Umbilical cord (tissue), 2 donors: ENCODE data around the gene PRPSAP2. TPM values are rescaled to one million over a fixed set of nuclear protein-coding genes. Genes with fewer than 3 reads are reported as not detected.

Experiments used
- DNase-seq: peaks from one replicate; pipeline ENCODE4 v3.0.0-alpha.2; 2015; ENCODE audit warnings: low spot score
- total RNA-seq: library from RNA; depleted of rRNA; stranded (reverse); fragments of >200 nt; gene quantifications from one replicate; pipeline ENCODE4 v1.2.3, GENCODE V29; 2014; ENCODE audit warnings: low replicate concordance; ENCODE audit not compliant: insufficient read depth

The PRPSAP2 gene
- total RNA-seq, 1 donor from 2014 or later = 43.6 TPM

- DNase-seq = no peak
Measured at GRCh38 chr17:18961634-18962493, 103.9 kb downstream of the PRPSAP2 start.

GRCh38 chr17:18962494-18962815 lies 104.5 kb downstream of the PRPSAP2 start:
- DNase-seq = no peak

GRCh38 chr17:18963126-18964017 lies 105.4 kb downstream of the PRPSAP2 start:
- DNase-seq = no peak

- no peak for DNase-seq
Measured at GRCh38 chr17:18964018-18964351, 106.1 kb downstream of the PRPSAP2 start.

GRCh38 chr17:18964550-18964949 lies 106.6 kb downstream of the PRPSAP2 start:
- no peak for DNase-seq

- no peak for DNase-seq
Measured at GRCh38 chr17:18965530-18966236, 107.8 kb downstream of the PRPSAP2 start.

GRCh38 chr17:18966831-18967624 lies 109.1 kb downstream of the PRPSAP2 start:
- DNase-seq = peak; percentile 57

GRCh38 chr17:18967916-18968315 lies 110.0 kb downstream of the PRPSAP2 start:
- peak; percentile 11 for DNase-seq

GRCh38 chr17:18968345-18968744 lies 110.4 kb downstream of the PRPSAP2 start:
- peak; percentile 19 for DNase-seq

GRCh38 chr17:18968945-18969887 lies 111.3 kb downstream of the PRPSAP2 start:
- peak; percentile 28 for DNase-seq

- no peak for DNase-seq
Measured at GRCh38 chr17:18970582-18971480, 112.9 kb downstream of the PRPSAP2 start.

GRCh38 chr17:18971801-18972200 lies 113.9 kb downstream of the PRPSAP2 start:
- no peak for DNase-seq

GRCh38 chr17:18974407-18975149 lies 116.6 kb downstream of the PRPSAP2 start:
- no peak for DNase-seq

- no peak for DNase-seq
Measured at GRCh38 chr17:18975597-18975996, 117.7 kb downstream of the PRPSAP2 start.

- DNase-seq = no peak
Measured at GRCh38 chr17:18976201-18976600, 118.3 kb downstream of the PRPSAP2 start.

GRCh38 chr17:18977021-18977420 lies 119.1 kb downstream of the PRPSAP2 start:
- no peak for DNase-seq

GRCh38 chr17:18977646-18978045 lies 119.7 kb downstream of the PRPSAP2 start:
- DNase-seq = no peak

- DNase-seq = no peak
Measured at GRCh38 chr17:18978050-18978449, 120.1 kb downstream of the PRPSAP2 start.
